Activated CD8-positive, alpha-beta T cell treated with anti-CD3 and anti-CD28 coated beads for 36 hours (primary cell): ENCODE measurements around the gene SCO1. TPM values are rescaled to one million over a fixed set of nuclear protein-coding genes. Genes with fewer than 3 reads are reported as not detected.

Experiments used
- ATAC-seq: fragments of 200-7000 bp; cut with Tn5 transposase; one replicate; pipeline ENCODE4 v1.10.0; 2021; ENCODE audit warnings: mild to moderate bottlenecking, moderate library complexity
- CTCF ChIA-PET: fragments of 350-600 bp; sonication (Branson Sonifier 250); formaldehyde crosslinking; loops from one replicate; lab custom pipeline; 2021; ENCODE audit warnings: antibody characterized with exemption; lab: Charles Lee
- POLR2A ChIA-PET: fragments of 350-600 bp; sonication (Branson Sonifier 250); formaldehyde crosslinking; loops from one replicate; lab custom pipeline; 2021; ENCODE audit warnings: antibody characterized with exemption; lab: Charles Lee
- DNase-seq: peaks from one replicate; pipeline ENCODE4 v3.0.0-alpha.2; 2020
- H3K27ac Mint-ChIP-seq: one replicate; pipeline ENCODE4 v1.8.0; 2021; ENCODE audit warnings: mild to moderate bottlenecking, mixed read lengths
- H3K27me3 Mint-ChIP-seq: one replicate; pipeline ENCODE4 v1.8.0; 2021; ENCODE audit warnings: mixed read lengths
- H3K36me3 Mint-ChIP-seq: one replicate; pipeline ENCODE4 v1.8.0; 2021; ENCODE audit warnings: low read depth, mixed read lengths
- H3K4me1 Mint-ChIP-seq: one replicate; pipeline ENCODE4 v1.8.0; 2021; ENCODE audit warnings: low read depth, mixed read lengths
- H3K4me3 Mint-ChIP-seq: one replicate; pipeline ENCODE4 v1.8.0; 2021; ENCODE audit warnings: mild to moderate bottlenecking, moderate library complexity, mixed read lengths
- H3K9me3 Mint-ChIP-seq: one replicate; pipeline ENCODE4 v1.8.0; 2021; ENCODE audit warnings: mixed read lengths
- intact Hi-C: fragments of 100-400 bp; cut with micrococcal nuclease; formaldehyde crosslinking; loops from one replicate; pipeline ENCODE4 v1.10.0; 2022
- total RNA-seq, 2 experiments: library from RNA; stranded (reverse); gene quantifications; one replicate each; pipeline ENCODE4 v1.2.3, GENCODE V29; 2021
- TF ChIP-seq, protein P1 (sequence below): fragments of 200-600 bp; IDR thresholded peaks from one replicate; pipeline ENCODE4 v1.8.0; 2022; ENCODE audit warnings: antibody characterized with exemption, mild to moderate bottlenecking

The SCO1 gene
- 10 to 100 TPM; 45.3 to 45.4 TPM for total RNA-seq

DNA sequence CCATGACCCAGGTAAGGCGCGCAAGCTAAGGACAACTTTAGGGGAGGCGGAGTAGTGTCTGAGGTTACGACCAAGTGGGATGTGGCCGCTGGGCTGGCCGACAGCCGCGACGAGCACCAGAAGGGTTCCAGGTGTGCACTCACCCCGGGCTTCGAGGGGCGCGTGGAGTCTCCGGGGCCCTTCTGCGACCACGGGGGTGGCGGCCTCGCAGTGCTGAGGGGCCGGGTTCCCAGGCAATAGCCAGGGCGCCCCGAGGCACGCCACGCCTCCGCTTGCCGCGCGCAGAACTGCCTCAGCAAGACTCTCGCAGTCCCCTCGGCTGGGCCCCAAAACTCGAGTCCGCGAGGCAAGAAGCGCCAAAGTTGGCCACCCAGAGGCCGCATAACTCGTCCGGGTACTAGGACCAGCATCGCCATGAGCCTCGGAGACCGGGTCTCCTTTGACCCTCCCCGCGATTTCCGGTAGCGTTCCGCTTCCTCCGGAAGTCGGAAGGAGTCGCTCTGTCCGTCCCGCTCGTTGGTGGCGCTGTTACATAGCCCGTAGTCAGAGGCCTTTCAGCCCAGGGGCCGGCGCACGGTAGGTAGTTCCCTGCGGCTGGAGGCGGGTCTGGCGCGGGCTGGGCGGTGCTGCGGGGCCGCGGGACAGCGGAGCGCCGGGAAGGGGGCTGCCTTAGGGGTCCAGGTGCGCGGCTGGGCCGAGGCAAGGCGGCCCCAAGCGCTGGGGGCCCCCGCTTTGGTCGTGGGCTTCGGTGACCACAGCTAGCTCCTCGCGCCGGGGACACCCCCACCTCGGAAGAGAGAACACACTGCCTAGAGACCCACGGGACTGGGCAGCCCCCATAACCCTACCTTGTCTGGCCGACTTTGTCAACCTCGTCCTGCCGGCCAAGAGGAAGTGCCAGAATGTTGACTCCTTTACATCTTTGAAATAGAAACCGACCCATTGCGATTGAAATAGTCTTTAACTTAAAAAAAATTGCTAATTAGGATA is at the start of gene SCO1, which contains the start of gene ADPRM:
SCO1 (minus strand) TSS at position 442 of the 990 bp plus-strand sequence; CDS start at position 416, 26 bp downstream.
ADPRM (plus strand) TSS at position 503 of the 990 bp plus-strand sequence. CDS start 7,333 bp downstream, outside the sequence.
- Mint-ChIP-seq H3K27ac (peak within 1 kb of the TSS; percentile 95), H3K36me3 (peaks cover 52% of the 10 kb centered on the region), H3K4me3 (peak within 1 kb of the TSS; percentile 91), H3K4me1 (peaks cover 54% of the 10 kb centered on the region), H3K9me3 (no peaks in the 10 kb centered on the region), H3K27me3 (no peaks in the 10 kb centered on the region)
- intact Hi-C loops: no loop called here
- DNase-seq (peak; percentile 94), ATAC-seq (peak; percentile 96)
- CTCF ChIA-PET: interaction anchor here (1.8 to 5.3 kb wide), 2 partner anchors 13 to 50 kb away, joined by 4 to 37 read pairs; no protein-coding TSS in a partner anchor
- TF ChIP-seq, protein P1, sequence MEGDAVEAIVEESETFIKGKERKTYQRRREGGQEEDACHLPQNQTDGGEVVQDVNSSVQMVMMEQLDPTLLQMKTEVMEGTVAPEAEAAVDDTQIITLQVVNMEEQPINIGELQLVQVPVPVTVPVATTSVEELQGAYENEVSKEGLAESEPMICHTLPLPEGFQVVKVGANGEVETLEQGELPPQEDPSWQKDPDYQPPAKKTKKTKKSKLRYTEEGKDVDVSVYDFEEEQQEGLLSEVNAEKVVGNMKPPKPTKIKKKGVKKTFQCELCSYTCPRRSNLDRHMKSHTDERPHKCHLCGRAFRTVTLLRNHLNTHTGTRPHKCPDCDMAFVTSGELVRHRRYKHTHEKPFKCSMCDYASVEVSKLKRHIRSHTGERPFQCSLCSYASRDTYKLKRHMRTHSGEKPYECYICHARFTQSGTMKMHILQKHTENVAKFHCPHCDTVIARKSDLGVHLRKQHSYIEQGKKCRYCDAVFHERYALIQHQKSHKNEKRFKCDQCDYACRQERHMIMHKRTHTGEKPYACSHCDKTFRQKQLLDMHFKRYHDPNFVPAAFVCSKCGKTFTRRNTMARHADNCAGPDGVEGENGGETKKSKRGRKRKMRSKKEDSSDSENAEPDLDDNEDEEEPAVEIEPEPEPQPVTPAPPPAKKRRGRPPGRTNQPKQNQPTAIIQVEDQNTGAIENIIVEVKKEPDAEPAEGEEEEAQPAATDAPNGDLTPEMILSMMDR: peak; percentile 24
- POLR2A ChIA-PET: no interaction called here

DNA sequence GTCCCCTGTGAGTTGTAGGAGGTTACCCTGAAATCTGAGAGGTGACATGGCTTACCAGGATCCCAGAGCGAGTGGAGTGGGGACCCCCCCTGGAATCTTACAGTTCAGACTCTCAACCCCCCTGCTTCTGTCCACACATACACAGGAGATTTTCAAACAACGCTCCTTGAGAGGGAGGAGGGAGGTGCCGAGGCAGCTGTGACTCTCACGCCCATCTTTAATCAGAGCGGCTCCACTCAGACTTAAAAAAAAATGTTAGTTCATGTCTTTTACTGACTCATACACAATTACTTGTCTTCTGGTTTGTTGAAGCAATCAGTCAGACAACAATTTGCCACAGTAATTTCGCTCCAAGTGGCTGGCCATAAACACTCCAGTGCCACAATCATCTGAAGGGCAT is 47.9 kb upstream of the SCO1 start:
- TF ChIP-seq, protein P1: no peak
- CTCF ChIA-PET: interaction anchor here (0.9 kb wide), 1 partner anchor 100 kb away, joined by 3 read pairs; no protein-coding TSS in a partner anchor
- DNase-seq: no peak
- POLR2A ChIA-PET: no interaction called here
- H3K27ac Mint-ChIP-seq: no peak overlapping the region
- H3K27me3 Mint-ChIP-seq: no peaks in the 10 kb centered on the region
- no peak overlapping the region for H3K4me3 Mint-ChIP-seq
- peaks cover 7% of the 10 kb centered on the region for H3K4me1 Mint-ChIP-seq
- H3K9me3 Mint-ChIP-seq: no peaks in the 10 kb centered on the region
- no peak for ATAC-seq
- intact Hi-C loops: no loop called here
- no peaks in the 10 kb centered on the region for H3K36me3 Mint-ChIP-seq

DNA sequence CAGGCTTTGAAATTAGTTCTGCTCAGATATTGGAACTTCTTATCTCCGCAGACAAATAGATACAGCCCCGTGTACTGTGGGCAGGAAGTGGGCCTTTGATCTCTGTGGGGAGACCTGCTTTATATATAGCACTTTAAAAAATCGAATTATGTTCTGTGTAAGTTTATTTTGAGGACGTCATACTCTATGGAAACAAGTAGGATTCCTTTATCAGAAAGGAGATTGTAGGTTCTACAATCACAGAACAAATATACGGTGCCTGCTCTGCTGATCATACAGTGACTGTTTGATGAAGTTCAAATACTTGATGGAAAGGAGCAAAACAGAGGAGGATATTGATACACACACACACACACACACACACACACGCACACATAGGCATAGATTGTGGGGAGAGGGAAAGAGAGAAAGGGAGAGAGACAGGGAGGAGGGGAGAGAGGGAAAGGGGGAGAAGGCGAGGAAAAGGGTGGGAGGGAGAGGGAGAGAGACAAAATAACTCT is 47.2 kb upstream of the SCO1 start:
- DNase-seq: peak; percentile 32
- TF ChIP-seq, protein P1: no peak
- ChIA-PET POLR2A (no interaction called here), CTCF (interaction anchor here (0.9 kb wide), 1 partner anchor 100 kb away, joined by 3 read pairs; no protein-coding TSS in a partner anchor)
- Mint-ChIP-seq H3K36me3 (no peaks in the 10 kb centered on the region), H3K9me3 (no peaks in the 10 kb centered on the region), H3K27me3 (no peaks in the 10 kb centered on the region), H3K4me1 (peaks cover 7% of the 10 kb centered on the region), H3K27ac (peak overlapping the region; percentile 59), H3K4me3 (no peak overlapping the region)
- intact Hi-C loops: no loop called here
- ATAC-seq: peak; percentile 62

DNA sequence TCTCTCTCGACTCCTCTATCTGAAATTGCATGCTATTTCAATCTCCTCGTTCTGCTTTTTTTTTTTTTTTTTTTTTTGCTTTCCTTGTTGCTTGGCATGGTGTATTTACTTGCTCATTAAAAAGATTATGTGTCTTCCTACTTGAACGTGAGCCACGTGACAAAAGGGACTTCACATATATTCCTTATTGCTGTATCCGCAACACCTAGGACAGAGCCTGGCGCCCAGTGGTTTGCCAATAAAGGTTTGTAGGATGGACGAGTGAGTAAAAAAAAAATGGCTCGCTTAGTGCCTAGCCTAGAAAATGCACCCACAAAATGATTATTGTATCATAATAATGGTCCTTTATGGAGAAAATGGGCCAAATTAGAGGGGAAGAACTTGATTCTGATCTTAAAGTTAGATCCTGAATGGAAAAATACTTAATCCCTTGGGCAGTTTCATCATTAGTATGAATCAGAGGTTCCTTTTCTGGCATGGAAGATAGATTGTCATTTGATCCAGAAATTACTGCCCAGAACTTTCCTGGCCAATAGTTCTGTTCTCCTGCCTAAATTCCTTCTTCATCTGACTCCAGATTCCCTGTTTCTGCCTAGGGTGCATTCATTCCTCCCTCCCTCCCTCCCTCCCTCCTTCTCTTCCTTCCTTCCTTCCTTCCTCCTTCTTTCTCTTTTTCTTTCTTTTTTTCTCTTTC is 46.1 kb upstream of the SCO1 start:
- Mint-ChIP-seq H3K36me3 (no peaks in the 10 kb centered on the region), H3K27ac (no peak overlapping the region), H3K27me3 (no peaks in the 10 kb centered on the region), H3K9me3 (no peaks in the 10 kb centered on the region), H3K4me1 (peaks cover 7% of the 10 kb centered on the region), H3K4me3 (no peak overlapping the region)
- ChIA-PET POLR2A (no interaction called here), CTCF (interaction anchor here (0.6 to 1.0 kb wide), 2 partner anchors 98 to 102 kb away, joined by 3 to 4 read pairs; no protein-coding TSS in a partner anchor)
- intact Hi-C loops: no loop called here
- ATAC-seq (no peak), DNase-seq (no peak)
- TF ChIP-seq, protein P1: no peak
